ENCODE data around the gene WNT7B. TPM values are rescaled to one million over a fixed set of nuclear protein-coding genes. Genes with fewer than 3 reads are reported as not detected.

The WNT7B gene
- polyA plus RNA-seq, 1 donor, result 7.5 TPM

DNA sequence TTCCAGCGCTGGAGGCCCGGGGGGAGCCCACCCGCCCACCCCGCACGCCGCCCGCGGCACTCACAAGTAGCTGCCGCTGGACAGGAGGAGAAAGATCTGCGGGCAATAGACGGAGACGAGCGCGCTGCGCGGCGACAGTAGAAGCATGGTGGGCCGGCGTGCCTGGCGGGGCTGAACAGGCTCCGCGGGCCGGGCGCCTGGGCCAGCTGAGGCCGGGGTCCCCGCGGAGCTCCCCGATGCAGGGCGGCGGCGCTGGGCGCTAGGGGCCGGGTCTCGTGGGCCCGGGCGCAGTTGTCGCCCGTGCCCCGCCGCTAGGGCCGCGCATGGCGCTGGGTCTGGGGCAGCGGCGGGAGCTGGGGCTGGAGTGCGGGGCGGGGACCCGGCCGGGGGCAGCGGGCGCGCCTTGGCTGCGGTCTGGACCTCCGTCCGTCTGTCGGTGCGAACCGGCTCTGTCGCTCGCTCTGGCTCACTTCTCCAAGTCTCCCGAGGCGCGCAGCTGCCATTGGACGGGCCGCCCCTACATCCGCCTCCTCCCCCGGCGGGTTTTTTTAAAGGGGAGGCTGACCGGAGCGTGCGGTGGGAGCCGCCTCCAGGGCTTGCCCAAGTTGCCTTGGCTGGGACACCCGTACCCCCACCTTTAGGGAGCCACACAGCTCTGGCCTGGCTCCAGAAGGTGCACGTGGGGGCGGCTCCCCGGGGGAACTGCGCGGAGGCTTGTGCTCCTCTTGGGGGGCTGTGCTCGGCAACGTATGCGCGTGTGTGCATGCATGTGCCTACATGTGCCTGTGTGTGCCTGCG is 4.7 kb downstream of the WNT7B start:
- no peak for DNase-seq

DNA sequence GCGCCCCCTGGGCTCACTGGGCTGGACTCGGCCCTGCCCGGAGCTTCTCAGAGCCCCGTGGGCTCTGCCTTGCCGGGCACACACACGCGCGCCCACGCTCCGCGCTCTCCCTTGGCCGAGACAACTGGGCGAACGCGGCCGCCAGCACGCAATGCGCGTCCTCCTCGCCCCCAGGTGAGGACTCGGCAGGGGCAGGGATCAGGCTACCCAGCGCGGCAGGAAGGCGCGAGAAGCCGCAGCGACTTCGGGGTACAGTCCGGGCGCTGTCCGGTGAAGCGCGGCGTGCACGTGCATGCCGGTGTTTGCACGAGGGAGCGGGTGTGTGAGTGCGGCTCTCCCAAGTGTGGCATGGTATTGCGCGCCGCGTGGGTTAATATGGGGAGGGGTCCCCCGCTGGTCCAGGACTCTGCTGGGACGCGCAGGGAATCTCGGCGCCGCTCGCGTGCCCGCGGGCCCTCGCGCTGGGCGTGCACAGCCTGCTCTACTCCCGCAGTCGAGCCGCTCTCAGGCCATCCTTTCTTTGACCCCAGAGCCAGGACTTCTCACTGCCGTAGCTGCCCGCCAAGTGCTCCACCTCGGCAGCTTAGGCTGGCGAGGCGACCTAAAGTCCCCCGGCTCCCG is 5.4 kb downstream of the WNT7B start:
- no peak for DNase-seq

DNA sequence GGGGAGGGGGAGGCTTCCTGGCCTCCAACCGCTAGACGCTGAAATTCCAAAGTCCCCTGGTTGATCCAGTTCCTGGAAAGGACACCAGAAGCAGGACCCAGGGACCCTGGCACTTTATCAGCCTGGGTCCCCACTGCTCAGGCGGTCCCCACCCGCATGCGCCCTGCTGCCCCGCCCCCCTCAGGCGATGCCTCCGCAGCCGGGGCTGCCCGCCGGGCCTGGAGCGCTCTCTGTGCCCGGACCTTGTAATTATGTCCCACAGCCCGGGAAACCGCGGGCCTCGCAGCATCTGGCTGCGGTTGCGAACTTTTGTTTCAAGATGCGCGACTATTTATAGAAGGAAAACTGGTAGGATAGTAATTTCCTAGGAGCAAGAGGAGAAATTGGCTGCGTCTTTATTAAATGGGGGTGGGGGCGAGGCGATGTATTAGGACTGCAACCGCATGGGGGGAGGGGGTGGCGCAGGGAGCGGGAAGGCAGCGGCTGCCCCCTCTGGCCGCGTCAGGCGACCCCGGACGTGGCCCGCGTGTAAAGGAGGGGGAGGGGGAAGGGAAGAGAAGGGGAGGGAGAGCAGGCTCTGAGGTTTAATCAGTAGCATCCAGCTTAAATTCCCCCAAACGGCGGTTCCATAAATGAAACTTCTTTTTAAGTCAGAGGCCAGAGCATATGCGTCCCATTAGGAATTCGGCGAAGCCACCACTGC is 6.1 kb downstream of the WNT7B start:
- no peak for DNase-seq

DNA sequence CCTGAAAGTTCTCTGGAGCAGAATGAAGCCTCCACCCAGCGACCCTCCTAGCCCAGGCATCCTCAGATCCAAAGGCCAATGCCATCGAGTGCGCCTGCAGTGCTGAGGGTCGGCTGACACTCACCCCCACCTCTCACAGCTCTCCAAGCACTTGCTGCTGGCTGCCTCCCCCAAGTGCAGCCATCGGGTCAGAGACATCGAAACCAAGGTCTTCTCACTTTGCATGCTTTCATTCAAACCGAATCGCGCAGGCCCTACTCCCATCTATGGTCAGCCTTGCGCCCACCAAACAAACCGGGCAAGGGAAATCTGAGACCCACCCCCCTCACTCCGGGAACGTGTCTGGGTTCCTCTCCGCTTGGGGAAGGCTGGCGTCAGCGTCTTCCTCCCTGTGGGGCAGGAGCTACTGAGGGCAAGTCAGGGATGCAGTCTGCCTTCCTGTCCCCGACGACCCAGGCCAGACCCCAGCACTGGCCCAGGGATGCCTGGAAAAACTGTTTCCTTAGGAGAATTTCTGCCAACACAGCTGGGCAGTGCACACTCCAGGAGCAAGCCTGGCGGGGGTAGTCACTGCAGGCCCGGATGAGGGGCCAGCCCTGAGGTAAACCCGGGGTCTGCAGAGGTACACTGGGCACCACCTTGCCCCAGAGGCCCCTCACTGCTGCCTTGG is 7.0 kb downstream of the WNT7B start:
- no peak for DNase-seq

DNA sequence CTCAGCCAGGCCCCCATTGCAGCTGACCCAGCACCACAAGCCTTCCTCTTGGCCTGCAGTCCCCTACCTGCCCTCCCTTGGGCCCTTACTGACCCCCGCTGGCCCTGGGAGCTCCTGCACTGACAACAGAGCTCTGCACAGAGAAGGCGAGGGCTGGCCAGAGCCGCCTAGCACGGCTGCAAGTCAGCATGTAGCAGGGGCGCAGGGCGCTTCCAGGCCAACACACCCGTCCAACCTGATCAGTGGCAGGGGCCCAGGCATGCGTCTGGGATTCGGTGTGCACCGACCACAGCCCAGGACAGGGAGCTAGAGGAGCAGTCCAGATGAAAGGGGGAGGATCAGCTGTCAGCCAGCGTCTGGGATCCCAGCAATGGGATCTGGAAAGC is 7.6 kb downstream of the WNT7B start:
- no peak for DNase-seq

DNA sequence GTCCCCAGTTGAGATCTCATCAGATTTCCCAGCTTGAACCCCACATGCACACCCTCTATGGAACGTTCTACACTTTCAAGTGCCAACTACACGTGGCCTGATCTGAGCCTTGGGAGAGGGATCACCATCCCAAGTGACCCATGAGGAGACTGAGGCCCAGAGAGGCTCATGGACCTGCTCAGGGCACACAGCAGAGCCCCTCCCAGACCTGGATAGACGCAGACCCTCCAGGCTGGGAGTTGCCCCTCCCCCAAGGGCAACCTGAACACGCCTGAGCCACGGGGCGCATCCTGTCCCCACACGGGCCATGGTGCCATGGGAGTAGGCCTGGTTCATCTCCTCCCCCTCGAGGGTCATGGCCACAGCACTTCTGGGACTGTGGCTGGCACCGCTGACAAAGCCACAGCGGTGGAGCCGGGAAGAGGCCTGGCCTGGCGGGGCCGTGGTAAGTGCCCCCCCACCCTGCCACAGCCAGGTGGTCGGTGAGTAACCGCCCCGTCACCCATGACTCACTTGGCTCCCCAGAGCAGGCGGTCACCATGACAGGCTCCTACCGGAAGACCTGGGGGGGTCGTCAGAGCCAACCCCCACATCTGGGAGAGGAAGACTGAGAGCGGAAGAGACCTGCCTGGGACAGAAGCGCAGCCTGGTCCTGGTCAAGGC is 8.1 kb downstream of the WNT7B start:
- DNase-seq, result no peak

DNA sequence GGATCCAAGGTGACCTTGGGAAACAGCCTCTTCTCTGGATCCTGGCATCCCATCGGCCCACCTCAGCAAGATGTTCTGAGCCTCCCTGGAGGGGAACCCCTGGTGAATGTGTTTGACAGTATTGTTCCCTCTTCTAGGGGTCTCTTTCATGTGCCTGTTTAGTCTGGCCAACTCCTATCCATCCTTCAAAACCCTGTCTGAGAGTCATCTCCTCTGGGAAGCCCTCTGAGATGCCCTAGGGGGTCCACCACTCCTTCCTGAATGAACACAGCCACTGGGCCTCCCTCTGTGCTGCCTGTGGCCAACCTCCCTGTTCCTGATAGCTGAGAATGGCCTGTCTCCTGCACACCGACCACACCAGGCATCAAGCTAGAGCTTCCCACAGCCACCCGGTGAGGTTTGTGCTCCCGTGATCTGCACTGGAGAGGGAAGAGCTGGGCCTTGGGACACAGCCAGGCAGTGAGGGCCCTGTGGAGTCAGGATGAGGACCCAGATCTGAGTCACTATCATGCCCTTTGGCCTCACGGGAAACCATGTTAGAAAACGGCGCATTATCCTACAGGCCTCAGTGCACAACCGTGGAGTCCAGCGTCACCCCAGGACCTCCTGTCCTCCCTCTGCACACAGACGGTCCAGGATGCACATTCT is 8.8 kb downstream of the WNT7B start:
- no peak for DNase-seq

DNA sequence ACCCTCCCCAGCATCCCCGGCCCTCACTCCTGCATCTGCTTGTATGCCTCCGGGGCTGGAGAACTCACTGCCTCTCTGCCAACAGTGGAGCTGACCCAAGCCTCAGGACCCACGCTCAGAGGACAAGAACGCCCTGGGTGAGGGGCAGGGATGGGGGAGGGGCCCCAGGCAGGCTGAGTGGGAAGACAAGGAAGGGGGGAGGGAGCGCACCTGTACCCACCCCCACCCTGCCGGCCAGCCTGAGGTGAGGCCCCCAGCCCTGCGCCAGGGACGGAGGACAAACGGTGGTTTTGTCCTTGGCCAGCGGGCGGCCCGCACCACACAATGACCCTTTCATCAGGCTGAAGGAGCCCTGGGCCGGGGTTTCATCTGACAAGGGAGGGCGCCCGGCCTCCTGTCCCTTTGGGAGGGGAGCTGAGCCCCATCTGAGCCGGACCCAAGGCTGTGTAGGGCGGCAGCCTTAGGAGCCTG is 10.0 kb downstream of the WNT7B start:
- no peak for DNase-seq

DNA sequence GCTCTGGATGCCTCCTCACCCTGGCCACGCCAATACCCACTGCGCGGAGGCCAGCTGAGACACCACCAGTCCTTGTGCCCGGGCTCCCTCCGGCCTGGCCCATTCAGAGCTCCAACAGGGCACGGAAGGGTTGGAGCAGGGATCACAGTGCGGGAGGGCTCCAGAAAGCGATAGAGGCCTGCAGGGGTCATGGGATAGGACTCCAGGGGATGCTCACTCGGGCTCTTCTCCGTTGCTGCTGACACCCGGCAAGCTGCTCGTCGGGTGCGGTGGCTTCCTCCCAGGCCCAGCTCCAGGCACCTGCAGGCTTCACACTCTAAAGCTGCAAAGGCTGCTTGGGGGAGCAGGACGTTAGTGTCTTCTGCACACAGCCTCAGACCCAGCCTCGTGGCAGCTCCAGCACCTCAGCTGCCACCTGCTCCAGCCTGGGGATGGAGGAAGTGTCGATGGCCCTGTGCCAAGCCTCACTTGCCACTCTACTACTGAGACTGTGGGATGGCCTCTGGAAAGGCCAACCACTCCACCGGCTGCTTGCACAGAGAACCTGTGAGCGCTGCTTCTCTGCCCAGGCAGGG is 10.6 kb downstream of the WNT7B start:
- no peak for DNase-seq

DNA sequence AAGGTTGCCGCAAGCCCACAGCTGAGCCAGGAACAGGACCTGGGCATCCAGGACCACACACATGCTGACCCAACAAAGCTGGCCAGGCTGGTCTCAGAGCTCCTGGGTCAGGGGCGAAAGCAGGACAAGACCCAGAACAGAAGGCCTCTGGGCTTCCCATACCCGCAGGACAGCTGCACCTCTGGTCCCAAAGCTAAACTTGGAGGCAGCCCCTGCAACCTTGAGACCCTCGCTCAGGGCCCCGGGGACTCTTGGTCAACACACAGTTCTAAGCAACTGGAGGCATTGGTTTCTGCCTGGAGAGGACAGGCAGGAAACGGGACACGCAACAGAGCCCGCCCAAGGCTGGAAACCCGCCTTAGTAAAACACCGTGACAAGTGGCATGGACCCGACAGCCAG is 11.4 kb downstream of the WNT7B start:
- no peak for DNase-seq

DNA sequence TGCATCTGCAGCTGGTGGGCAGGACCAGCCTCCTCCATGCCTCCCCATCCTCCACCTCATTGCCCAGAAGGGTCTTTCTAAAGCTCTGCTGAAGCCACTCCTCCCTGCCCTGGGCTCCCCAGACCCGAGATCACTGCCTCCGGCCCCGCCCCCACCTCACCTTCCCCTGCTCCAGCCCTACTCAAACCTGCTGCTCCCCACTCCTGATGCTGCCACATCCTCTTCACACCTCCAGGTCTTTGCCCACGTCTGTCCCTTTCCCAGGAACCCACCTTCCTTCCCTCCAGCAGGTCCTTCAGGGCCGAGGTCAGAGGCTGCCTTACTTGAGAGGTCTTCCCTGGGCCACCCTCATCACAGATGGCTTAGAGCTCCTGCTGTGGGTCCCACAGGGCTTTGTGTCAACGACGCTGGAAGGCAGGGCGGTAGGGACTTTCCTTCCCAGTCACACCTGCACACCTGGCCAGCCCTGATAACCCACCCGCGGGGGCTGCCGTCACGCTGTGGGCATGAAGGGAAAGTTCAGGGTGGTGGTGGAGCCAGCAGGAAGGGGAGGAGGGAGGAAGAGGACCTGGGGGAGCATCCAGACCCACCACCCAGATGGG is 11.9 kb downstream of the WNT7B start:
- DNase-seq, result no peak

DNA sequence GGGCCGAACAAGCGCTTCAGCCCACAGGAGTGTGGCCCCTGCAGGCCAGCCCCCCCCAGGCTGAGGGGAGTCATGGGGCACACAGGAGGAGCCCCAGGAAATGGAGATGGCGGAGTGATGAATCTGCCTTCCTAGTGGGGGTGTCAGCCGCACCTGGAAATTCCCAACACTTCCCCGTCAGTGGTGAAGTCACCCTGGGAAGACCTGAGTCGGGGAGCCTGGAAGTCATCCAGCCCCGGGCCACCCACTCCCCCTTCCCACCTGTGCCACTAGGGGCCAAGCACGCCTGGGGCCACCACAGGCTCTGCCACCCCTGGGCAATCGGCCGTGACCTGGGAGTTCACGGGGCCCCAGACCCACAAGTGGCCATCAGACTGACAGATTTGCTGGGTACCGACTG is 12.6 kb downstream of the WNT7B start:
- no peak for DNase-seq

DNA sequence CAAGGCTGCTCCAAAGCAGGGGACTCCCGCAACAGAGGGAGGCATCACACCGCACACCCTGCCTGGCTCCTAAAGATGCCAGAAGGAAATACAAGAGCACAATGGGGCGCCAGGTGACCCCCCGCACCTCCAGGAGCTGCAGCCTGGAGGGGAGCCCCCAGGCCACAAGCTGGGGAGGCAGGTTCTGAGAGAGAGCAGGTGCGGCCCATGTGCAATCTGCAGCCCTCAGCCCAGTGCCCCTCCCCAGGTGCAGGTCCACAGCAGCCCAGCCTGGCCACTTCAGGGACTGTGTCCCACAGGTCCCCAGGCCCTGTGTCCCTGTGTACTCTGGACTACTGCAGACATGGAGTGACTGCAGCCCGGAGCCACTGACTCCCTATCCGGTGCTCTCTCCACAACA is 13.1 kb downstream of the WNT7B start:
- no peak for DNase-seq

DNA sequence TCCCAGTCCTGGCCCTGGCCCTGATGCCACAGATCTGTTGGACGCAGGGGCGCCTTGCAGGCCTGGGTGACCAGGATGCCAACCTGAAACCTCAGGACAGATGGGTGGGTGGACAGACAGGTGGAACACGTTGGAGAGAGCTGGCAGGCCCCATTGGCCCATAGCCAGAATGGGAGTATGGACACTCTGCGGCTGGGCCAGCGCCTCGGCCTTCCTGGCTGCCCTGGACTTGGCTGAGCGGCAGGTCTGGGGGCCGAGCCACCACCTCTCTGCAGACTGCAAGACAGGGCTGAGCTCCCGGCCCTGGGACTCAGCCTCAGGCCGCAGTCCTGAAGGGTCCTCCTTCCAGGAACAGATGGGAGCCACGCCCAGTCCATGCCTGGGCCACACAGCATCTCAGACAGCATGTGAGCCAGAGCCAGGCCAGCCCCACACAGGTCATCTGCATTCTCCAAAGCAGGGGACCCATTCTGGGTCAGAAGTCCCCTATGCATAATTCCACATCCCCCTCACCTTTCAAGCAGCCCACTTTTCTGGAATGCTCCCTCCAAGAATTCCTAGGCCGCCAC is 14.1 kb downstream of the WNT7B start:
- DNase-seq, result no peak

DNA sequence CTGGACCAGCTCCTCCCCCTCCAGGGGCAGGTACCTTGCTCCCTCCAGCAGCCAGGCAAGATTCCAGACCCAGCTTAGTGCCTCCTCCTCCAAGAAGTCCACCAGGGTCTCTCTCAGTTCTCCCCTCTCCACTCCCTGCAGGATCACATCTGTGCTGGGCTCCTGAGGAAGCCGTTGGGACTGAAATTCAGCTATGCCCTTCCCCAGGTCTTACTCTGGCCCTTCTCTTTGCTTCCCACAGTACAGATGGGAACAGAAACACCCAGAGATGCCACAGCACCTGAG is 14.6 kb downstream of the WNT7B start:
- DNase-seq, result no peak

DNA sequence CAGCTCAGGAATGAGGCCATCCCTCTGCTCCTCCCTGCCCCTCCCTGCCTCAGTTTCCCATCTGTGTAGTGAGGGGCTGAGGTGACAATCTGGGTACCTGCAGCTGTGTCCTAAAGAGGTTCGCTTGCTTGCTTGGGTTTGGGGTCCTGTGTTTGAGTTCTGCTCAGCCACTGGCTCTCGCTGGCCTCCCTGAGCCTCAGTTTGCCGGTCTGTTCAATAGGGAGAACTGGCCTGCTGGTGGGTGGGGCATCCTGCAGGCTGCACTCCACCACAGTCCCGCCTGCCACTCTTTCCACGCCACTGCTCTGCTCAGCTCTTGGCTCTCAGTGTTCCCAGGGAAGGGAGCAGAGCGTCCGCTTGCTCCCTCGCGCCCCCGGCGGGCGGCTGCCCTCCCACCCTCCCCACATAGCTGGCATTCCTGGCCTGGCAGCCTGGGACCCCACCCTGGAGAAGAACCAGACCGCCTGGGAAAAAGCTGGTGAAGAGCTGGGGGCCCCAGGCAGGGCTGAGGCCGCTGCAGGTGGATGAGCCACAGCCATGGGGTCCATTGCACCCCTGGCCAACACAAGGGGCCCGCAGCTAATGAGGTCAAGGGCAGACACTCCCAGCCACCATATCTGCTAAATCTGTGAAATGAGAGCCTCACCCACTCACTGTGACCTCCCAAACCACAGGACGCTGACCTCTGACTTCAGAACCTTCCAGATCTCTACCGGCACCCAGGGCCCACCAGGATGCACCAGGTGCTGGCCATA is 15.1 kb downstream of the WNT7B start:
- no peak for DNase-seq

DNA sequence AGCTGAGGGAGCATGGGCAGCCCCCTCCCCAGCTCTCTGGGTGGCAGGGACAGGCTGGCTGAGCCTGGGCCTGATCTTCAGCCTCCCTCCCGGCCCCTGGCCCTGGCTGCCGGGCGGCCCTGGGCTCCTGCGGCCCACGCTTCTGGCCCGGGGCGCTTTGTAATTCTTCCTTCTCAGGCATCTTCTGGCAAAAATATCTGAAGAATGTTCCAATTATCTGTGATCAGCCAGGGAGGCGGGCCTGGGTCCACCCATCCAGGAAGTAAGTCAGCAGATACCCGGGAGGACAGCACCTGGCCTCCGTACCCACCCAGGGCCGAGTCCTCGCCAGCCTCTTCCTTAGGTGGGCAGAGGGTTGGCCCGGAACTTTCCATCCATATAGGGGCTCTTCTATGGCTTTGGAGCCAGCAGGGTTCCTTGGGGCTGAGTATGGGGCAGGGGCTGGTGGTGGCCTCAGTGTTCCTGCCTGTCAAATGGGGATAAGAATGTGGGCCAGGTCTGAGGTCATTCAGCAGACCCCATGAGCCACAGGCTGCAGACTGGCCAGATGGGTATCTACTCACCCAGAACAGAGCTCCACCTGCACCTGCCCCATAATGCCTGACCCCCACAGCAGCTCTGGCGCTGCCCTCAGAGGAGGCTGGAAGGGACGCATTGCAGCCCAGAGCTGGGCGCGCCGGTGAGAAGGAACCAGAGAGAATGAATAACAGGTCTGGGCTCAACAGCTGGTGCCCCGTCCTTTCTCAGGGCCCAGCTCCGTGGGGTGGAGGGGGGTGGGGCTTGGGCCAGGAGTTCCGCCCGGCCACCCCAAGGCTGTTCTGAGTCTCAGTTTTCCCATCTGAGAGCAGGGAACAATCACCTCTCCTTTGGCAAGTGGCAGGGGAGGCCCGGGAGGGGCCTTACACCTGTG is 16.2 kb downstream of the WNT7B start:
- no peak for DNase-seq

DNA sequence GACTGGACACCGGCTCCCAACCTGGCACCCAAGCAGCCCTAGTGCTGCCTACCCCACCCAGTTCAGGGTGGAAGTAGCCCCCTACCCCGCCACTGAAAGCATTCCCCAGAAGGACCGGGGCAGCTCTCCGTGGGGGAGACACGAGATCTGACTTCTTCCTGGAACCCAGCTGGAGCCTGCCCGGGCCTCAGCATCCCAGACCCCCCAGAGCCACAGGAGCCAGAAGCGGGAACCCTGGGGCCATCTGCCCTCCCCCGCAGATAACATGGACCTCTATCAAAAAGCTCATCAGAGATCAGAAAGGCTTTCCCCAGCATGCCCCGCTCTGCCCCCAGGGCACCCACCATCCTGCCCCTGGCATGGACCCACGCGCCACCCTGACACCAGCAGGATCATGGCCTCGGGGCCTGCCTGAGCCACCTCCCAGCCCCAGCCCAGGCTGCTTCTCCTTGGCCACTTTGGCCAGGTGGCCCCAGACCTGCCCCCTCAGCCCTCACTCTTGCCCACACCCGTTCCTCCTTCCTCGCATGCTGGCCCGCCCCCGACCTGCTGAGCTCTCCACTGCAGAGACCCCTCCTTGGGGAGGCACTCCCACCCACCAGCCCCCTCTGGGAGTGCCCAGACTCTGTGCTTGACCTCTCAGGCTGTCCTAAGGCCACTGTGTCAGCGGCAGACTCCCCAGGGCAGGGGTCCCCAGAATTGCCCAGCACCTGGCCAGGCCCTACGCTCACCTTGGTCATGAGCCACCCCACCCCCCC is 17.1 kb downstream of the WNT7B start:
- no peak for DNase-seq
